HL-60 (cell line): ENCODE measurements around the gene LMNTD1.

ENCODE experiments used
- DNase-seq, 2 experiments: peaks; one replicate each; pipeline ENCODE4 v3.0.0-alpha.2; 2010 to 2020; ENCODE audit warnings: low read depth in 1 of 2, low spot score in 1 of 2
- H3K27ac ChIP-seq: fragments of 250-450 bp; sonication (Bioruptor Pico); replicated peaks from 2 replicates; pipeline ENCODE4 v1.5.1; 2020; ENCODE audit warnings: mild to moderate bottlenecking, moderate library complexity
- H3K27me3 ChIP-seq: fragments of 250-450 bp; sonication (Bioruptor Pico); 2 replicates; pipeline ENCODE4 v1.5.1; 2021; ENCODE audit warnings: mild to moderate bottlenecking, moderate library complexity; ENCODE audit not compliant: insufficient read depth, poor library complexity, severe bottlenecking
- H3K4me3 ChIP-seq: replicated peaks from 2 replicates; pipeline ENCODE4 v1.5.1; 2011; ENCODE audit warnings: mild to moderate bottlenecking, control low read depth, low read length; ENCODE audit not compliant: insufficient read depth
- GABPA ChIP-seq: IDR thresholded peaks from 2 replicates; pipeline ENCODE4 v1.6.1; 2012; ENCODE audit warnings: low read depth
- POLR2AphosphoS5 ChIP-seq: IDR thresholded peaks from 2 replicates; pipeline ENCODE4 v1.6.1; 2012; ENCODE audit warnings: low read depth
- REST ChIP-seq: IDR thresholded peaks from 2 replicates; pipeline ENCODE4 v1.6.1; 2012; ENCODE audit warnings: low read depth; ENCODE audit not compliant: insufficient replicate concordance
- SPI1 ChIP-seq: IDR thresholded peaks from 2 replicates; pipeline ENCODE4 v1.6.1; 2012; ENCODE audit warnings: low read depth, mild to moderate bottlenecking, borderline replicate concordance
- TF ChIP-seq, protein P1 (sequence below): IDR thresholded peaks from one replicate; pipeline ENCODE4 v1.5.1; 2011; ENCODE audit warnings: low read length, control low read depth, inconsistent platforms; ENCODE audit not compliant: insufficient read depth

LMNTD1 gene

DNA sequence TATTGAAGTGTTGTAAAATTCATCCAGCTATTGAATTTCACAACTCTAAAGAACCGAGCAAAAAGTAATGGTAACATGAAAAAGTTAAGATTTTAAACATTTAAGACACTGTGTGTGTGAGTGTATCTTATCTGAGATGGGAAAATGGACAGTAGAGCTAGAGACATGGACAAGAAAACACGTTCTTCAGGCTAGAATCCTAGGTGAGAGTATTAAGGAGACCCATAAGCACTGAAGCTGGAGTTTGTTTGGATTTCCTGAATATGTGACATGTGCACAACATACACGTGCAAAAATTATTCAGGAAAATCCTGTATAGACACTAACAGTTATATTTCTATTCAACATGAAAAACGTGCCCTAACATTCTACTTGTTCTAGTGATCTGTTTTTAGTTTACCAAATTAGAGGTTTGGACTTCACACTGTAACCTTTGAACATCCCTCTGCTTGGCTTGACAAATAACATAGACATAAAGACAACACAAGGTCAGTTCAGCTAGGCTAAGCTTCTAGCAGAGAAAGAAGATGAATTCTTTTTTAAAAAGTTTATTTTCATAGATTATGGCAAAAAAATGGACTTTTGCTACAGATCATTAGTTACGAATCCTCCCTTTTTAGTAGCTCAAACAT lies 31.3 kb downstream of the LMNTD1 start:
- no peak overlapping the region for H3K4me3 ChIP-seq
- H3K27ac ChIP-seq: no peak overlapping the region
- no peak for TF ChIP-seq POLR2AphosphoS5
- no peak for TF ChIP-seq SPI1
- no peak for TF ChIP-seq REST
- TF ChIP-seq, protein P1, sequence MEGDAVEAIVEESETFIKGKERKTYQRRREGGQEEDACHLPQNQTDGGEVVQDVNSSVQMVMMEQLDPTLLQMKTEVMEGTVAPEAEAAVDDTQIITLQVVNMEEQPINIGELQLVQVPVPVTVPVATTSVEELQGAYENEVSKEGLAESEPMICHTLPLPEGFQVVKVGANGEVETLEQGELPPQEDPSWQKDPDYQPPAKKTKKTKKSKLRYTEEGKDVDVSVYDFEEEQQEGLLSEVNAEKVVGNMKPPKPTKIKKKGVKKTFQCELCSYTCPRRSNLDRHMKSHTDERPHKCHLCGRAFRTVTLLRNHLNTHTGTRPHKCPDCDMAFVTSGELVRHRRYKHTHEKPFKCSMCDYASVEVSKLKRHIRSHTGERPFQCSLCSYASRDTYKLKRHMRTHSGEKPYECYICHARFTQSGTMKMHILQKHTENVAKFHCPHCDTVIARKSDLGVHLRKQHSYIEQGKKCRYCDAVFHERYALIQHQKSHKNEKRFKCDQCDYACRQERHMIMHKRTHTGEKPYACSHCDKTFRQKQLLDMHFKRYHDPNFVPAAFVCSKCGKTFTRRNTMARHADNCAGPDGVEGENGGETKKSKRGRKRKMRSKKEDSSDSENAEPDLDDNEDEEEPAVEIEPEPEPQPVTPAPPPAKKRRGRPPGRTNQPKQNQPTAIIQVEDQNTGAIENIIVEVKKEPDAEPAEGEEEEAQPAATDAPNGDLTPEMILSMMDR: no peak
- no peak for TF ChIP-seq GABPA
- DNase-seq: no peak
- peaks cover 2% of the 10 kb centered on the region for H3K27me3 ChIP-seq

DNA sequence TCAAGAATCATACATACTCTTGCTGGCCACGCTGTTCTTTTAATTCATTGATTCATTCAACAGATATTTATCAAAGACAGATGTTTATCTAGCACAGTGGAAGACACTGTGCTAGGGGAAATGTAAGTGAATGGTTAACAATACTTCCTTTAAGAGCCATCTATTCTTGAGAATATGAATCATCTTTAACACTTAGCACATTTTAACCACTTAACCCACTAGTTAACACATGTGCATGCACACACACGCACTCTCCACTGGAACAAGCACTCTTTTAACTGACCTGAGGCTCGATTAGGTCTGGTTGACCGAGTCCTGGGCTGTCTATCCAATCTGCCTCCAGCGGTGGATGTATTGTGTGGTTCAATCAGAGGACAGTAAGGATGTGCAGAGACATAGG lies 34.6 kb downstream of the LMNTD1 start:
- TF ChIP-seq SPI1 (no peak), POLR2AphosphoS5 (no peak), REST (no peak), GABPA (no peak)
- TF ChIP-seq, protein P1: no peak
- no peak overlapping the region for H3K27ac ChIP-seq
- no peak for DNase-seq
- H3K27me3 ChIP-seq: no peaks in the 10 kb centered on the region
- no peak overlapping the region for H3K4me3 ChIP-seq

- DNase-seq: no peak
- no peak overlapping the region for H3K27ac ChIP-seq
- H3K27me3 ChIP-seq: no peaks in the 10 kb centered on the region
- TF ChIP-seq, protein P1: no peak
- no peak for TF ChIP-seq SPI1
- no peak for TF ChIP-seq GABPA
- no peak for TF ChIP-seq REST
- no peak for TF ChIP-seq POLR2AphosphoS5
- no peak overlapping the region for H3K4me3 ChIP-seq
These were observed 48.3 kb downstream of the LMNTD1 start for GRCh38 chr12:25504744-25505143.
